GM04504 (cell line): ENCODE measurements around the gene MBNL2.
"Not testable (repeated sequence)": the region's sequence is repeated elsewhere in the genome, so short reads cannot be mapped to it uniquely, and the experiment has no call there.

Experiments
- DNase-seq: peaks from one replicate; pipeline ENCODE4 v3.0.0-alpha.2; 2012; ENCODE audit warnings: low read depth

The MBNL2 gene, protein sequence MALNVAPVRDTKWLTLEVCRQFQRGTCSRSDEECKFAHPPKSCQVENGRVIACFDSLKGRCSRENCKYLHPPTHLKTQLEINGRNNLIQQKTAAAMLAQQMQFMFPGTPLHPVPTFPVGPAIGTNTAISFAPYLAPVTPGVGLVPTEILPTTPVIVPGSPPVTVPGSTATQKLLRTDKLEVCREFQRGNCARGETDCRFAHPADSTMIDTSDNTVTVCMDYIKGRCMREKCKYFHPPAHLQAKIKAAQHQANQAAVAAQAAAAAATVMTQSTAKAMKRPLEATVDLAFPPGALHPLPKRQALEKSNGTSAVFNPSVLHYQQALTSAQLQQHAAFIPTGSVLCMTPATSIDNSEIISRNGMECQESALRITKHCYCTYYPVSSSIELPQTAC

GRCh38 chr13:97221989-97222700 is at the start of gene MBNL2:
TSS of gene MBNL2 (plus strand) at chr13:97222333. CDS start at chr13:97276236, 53,903 bp downstream.
- DNase-seq = peak; percentile 80

GRCh38 chr13:97174638-97175037 is 47.5 kb upstream of the MBNL2 start:
- DNase-seq = no peak

GRCh38 chr13:97175041-97175440 is 47.1 kb upstream of the MBNL2 start:
- DNase-seq = no peak

DNA sequence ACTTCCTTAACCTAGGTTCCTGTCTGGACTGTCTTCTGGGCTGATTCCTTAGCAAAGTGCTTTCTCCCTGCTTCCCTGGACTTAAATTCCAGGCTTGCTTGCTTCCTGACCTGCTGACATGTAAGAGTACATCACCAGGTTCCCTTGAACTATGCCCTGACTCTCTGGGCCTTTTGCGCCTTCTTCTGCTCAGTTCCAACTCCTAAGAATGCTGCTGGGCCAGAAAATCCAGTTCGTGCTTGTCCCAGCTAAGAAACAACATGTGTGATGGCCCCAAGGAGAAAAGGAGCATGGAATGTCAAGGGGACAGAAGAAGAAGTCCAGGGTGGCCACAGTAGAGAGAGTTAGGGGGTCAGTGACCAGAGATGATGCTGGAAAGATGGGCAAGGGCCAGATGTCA is 42.6 kb upstream of the MBNL2 start:
- no peak for DNase-seq

GRCh38 chr13:97182111-97182890 is 39.8 kb upstream of the MBNL2 start:
- no peak for DNase-seq

- no peak for DNase-seq
Measured at GRCh38 chr13:97185291-97185690, 36.8 kb upstream of the MBNL2 start.

- DNase-seq = no peak
Measured at GRCh38 chr13:97185751-97186150, 36.4 kb upstream of the MBNL2 start.

GRCh38 chr13:97188207-97188606 is 33.9 kb upstream of the MBNL2 start:
- no peak for DNase-seq

DNA sequence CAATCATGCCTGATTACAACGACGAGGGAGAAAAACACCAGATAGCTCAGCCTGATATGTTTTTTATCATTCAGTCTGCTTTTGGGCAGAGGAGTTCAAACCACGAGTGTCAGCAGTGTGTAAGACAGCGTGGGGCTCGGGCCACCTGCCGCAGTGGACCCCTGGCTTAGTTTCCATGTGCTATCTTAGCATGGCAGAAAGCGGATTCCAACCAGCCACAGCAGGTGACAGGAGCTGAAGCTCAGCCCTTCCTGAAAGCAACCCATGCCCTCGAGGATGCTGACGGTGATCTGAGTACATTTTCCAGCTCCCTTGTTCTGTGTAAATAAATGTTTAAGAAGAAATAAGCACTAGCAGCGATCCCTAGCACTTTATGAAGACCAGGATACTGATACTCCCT is 32.2 kb upstream of the MBNL2 start:
- DNase-seq = no peak

- no peak for DNase-seq
Measured at GRCh38 chr13:97191142-97191541, 31.0 kb upstream of the MBNL2 start.

- no peak for DNase-seq
Measured at GRCh38 chr13:97191615-97192014, 30.5 kb upstream of the MBNL2 start.

DNA sequence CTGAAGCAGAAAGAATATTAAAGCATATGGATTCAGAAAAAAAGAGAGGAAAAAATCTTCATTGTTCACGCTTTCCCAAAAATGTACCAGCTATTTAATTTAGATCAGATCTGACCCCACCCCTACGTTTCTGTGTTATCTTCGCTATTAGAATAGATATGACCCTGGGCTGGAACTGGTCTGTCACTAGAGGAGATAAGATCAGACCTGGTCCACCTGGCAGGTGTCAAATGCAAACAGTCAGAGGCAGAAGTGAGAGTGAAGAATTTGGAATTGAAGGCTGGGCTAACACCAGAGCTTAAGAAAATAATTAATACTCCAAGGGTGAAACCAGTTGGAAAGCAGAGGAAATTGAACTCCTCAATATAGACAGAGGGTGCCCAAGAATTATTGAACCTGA is 30.0 kb upstream of the MBNL2 start:
- DNase-seq = no peak

DNA sequence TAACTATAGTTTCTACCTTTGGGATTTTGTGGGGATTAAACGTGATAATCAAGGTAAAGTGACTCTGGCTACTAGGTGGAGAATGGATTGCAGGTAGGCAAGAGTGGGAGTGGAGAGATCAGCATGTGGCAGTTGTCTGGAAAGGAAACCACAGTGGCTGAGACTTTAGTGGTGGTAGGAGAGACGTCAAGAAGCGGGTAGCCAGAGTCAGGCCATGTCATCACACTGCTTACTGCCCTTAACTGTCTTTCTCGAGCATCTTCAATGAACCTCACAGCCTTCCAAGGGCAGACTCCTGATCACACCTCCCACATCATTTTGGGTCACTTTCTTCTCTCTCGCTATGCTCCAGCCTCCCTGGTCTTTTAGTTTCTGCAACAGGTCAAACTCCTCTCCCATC is 28.6 kb upstream of the MBNL2 start:
- no peak for DNase-seq

DNA sequence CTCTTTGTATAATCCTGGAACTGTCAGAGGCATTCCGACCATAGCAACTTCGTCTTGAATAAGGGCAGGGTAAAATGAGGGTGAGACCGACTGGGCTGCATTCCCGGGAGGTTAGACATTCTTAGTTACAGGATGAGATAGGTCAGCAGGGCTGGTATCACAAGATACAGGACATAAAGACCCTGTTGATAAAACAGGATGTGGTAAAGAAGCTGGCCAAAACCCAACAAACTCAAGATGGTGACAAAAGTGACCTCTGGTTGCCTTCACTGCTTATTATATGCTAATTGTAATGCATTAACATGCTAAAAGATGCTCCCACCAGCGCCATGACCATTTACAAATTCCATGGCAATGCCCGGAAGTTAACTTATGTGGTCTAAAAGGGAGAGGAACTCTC is 27.7 kb upstream of the MBNL2 start:
- DNase-seq = peak; percentile 4

DNA sequence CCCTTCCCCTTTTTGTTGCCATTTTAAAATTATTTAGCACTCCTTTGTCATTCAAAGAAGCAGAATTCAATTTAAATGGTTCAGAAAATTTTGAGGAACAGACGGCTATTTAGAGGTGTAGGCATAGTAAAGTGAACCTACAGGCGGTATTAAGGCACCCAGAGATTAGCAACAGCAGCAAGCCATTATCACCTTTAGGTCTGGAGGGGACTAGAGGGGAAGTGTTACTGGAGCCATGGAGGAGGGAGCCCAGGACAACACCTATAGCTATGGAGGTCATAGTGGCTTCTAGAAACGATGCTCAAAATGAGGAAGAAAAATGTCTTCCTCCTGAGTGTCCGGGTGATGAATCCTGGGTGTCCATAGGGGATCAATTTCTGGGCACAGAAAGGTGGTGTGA is 25.8 kb upstream of the MBNL2 start:
- no peak for DNase-seq

GRCh38 chr13:97198753-97199152 is 23.4 kb upstream of the MBNL2 start:
- no peak for DNase-seq

DNA sequence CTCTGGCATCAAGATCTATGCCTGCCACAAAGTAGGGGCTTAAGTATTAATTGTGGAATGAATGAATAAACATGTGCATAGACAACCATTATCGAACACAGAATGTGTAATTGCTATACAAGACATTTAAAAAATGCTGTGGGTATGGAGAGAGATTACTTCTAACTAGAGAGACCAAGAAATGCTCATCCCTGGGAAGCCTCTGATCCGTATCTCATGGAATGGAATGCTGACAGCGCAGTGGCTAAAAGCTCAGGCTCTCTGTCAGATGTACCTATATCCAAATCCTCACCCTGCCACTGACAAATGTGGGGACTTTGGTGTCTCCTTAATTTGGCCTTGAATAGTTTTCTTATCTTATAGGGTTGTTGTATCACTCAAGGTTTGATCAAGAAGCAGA is 22.7 kb upstream of the MBNL2 start:
- no peak for DNase-seq

- DNase-seq = no peak
Measured at GRCh38 chr13:97200081-97200942, 21.8 kb upstream of the MBNL2 start.

DNA sequence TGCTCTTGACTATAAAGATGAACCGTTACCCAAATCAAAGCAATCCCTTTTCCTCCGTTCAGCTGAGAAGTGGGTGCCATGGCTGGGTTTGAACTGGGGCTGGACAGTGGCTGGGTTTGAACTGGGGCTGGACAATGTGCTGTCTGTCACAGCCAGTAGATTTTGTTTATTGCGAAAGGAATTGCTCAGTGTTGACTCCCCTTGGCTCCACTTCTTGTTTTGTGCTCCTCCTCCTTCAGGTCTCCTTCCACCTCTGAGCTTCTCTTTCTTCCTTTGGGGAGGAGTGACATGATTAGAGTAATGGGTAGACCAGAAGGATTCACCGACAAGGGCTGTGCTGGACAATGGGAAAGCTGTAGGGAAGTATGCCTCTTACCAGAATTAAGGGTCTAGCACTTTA is 19.4 kb upstream of the MBNL2 start:
- no peak for DNase-seq

DNA sequence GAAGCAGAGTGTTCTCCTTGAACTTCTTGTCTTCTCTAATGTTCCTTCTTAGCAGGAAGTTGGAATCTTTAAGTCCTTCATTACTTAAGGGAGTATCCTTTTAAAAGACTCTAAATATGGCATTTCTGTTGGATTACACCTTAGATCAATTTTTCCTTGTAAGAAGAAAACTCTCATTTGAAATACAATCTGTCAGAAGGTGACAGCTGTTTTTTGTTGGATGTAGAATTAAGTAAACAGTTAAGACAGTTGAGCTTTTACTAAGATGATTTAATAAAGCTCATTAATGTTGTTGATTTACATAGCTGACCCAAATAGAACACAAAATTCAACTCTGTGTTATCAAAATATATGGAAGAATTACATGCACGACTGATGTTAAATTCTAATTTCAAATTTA is 16.7 kb upstream of the MBNL2 start:
- DNase-seq = no peak

GRCh38 chr13:97205982-97206381 is 16.2 kb upstream of the MBNL2 start:
- DNase-seq = no peak

DNA sequence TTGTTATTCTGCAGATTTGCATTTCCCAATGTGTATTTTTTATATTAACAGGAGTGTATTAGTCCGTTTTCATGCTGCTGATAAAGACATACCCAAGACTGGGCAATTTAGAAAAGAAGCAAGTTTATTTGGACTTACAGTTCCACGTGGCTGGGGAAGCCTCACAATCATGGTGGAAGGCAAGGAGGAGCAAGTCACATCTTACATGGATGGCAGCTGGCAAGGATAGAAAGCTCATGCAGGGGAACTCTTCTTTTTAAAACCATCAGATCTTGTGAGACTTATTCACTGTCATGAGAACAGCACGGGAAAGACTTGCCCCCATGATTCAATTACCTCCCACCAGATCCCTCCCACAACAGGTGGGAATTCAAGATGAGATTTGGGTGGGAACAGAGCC is 14.9 kb upstream of the MBNL2 start:
- DNase-seq = not testable (repeated sequence)
